Measurements from ENCODE around the gene HBG2.

DNA sequence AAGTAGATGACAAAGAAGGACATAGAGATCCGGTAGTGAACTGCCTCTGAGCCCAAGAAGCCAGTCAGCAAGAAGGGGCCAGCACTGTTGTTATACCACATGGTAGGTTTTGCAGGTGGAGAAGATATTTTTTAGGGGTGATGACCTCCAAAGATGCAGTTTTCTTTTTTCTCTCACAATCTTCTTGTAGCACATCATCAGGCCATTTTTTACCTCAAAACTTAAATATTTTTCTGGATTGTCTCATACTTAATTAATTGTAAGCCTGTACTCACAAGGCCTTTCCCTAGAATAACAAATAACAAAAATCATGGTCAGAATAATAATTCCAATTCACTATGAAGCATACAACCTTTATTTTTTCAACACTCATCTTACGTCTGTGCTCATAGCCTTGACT, 47.3 kb upstream of the HBG2 start, which contains the start of gene OR51B4:
- TF ChIP-seq, protein P1, sequence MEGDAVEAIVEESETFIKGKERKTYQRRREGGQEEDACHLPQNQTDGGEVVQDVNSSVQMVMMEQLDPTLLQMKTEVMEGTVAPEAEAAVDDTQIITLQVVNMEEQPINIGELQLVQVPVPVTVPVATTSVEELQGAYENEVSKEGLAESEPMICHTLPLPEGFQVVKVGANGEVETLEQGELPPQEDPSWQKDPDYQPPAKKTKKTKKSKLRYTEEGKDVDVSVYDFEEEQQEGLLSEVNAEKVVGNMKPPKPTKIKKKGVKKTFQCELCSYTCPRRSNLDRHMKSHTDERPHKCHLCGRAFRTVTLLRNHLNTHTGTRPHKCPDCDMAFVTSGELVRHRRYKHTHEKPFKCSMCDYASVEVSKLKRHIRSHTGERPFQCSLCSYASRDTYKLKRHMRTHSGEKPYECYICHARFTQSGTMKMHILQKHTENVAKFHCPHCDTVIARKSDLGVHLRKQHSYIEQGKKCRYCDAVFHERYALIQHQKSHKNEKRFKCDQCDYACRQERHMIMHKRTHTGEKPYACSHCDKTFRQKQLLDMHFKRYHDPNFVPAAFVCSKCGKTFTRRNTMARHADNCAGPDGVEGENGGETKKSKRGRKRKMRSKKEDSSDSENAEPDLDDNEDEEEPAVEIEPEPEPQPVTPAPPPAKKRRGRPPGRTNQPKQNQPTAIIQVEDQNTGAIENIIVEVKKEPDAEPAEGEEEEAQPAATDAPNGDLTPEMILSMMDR (conservative IDR thresholded peaks at IDR 0.05; ENCODE audit: low read length): no peak
- TF ChIP-seq EZH2phosphoT487 (IDR thresholded peaks at IDR 0.05; ENCODE audit: borderline replicate concordance): no peak

Measured in Loucy (cell line).